ENCODE measurements around the gene ABCG1.

DNA sequence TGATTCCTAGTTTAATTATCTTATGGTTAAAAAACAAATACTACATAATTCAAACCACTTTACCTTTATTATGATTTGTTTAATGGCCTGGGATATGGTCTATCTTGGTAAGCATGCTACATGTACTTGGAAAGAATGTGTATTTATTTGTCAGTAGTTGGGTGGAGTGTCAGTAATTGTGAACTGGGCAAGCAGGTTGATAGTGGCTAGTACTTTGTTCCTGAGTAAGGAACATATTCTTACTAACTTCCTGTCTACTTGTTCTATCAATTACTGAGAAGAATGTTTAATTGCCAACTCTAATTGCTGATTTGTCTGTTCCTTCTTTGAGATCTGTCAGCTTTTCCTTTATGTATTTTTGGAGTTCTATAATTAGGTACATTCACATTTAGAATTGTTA lies 49.2 kb upstream of the ABCG1 start:
- TF ChIP-seq, protein P1, sequence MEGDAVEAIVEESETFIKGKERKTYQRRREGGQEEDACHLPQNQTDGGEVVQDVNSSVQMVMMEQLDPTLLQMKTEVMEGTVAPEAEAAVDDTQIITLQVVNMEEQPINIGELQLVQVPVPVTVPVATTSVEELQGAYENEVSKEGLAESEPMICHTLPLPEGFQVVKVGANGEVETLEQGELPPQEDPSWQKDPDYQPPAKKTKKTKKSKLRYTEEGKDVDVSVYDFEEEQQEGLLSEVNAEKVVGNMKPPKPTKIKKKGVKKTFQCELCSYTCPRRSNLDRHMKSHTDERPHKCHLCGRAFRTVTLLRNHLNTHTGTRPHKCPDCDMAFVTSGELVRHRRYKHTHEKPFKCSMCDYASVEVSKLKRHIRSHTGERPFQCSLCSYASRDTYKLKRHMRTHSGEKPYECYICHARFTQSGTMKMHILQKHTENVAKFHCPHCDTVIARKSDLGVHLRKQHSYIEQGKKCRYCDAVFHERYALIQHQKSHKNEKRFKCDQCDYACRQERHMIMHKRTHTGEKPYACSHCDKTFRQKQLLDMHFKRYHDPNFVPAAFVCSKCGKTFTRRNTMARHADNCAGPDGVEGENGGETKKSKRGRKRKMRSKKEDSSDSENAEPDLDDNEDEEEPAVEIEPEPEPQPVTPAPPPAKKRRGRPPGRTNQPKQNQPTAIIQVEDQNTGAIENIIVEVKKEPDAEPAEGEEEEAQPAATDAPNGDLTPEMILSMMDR (IDR thresholded peaks at IDR 0.05; ENCODE audit: poor library complexity): no peak
- no peak for TF ChIP-seq EZH2phosphoT487 (IDR thresholded peaks at IDR 0.05; ENCODE audit: low read depth, severe bottlenecking, unreplicated experiment)
